ENCODE measurements around the gene NR2C1.

DNA sequence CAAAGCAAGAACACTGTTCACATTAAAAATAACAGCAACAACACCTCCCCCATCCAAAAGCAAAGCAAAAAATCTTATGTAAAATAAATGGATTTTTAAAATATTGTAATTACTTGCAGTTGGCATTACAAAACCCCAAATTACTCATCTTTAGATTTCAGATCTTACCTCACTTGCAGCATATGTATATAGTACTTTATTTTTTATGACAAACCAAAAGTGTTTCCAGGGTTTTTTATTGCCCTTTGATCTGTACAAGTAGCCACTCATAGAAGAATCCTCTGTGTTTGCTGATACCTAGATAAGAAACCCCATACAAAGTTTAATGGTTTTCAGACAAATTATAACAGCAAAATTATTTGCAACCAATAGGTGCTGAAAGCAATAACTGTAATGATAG, 12.2 kb upstream of the NR2C1 start:
- TF ChIP-seq CTCF (conservative IDR thresholded peaks at IDR 0.05; ENCODE audit: low read length), result no peak
- no peak for TF ChIP-seq EZH2phosphoT487 (IDR thresholded peaks at IDR 0.05; ENCODE audit: borderline replicate concordance, low read depth, low read length)
